H1 (cell line): ENCODE data around the gene TEX35.

Source experiments
- ATF2 ChIP-seq: IDR thresholded peaks from 2 replicates; pipeline ENCODE4 v1.6.1; 2012; ENCODE audit warnings: low read length, inconsistent platforms
- BACH1 ChIP-seq: IDR thresholded peaks from 2 replicates; pipeline ENCODE4 v1.6.1; 2012; ENCODE audit warnings: low read length, improper control_type of control experiment
- CEBPB ChIP-seq: IDR thresholded peaks from 2 replicates; pipeline ENCODE4 v1.6.1; 2012; ENCODE audit warnings: low read depth, low read length
- EZH2 ChIP-seq: fragments of 200-600 bp; sonication (generic); IDR thresholded peaks from 2 replicates; pipeline ENCODE4 v1.7.1; 2012; ENCODE audit warnings: low read depth, mild to moderate bottlenecking, moderate library complexity, low read length, inconsistent platforms; ENCODE audit not compliant: severe bottlenecking
- FOSL1 ChIP-seq: IDR thresholded peaks from 2 replicates; pipeline ENCODE4 v1.6.1; 2011; ENCODE audit warnings: mild to moderate bottlenecking, low read depth, low read length, moderate library complexity; ENCODE audit not compliant: insufficient read depth
- HDAC2 ChIP-seq, 2 experiments: fragments of 300-600 bp in 1 of 2; sonication (generic) in 1 of 2; IDR thresholded peaks; 2 replicates each; pipeline ENCODE4 v1.6.1; 2011 to 2012; ENCODE audit warnings: low read depth in 2 of 2, low read length in 2 of 2, mild to moderate bottlenecking in 2 of 2, moderate library complexity in 2 of 2, borderline replicate concordance in 1 of 2, inconsistent platforms in 1 of 2
- POLR2A ChIP-seq, 2 experiments: IDR thresholded peaks; 1 replicate in 1 of 2; 2 replicates in 1 of 2; pipeline ENCODE4 v1.6.1; 2011; ENCODE audit warnings: low read depth in 2 of 2, low read length in 2 of 2, mild to moderate bottlenecking in 2 of 2; ENCODE audit errors: control extremely low read depth in 1 of 2
- POLR2AphosphoS5 ChIP-seq: IDR thresholded peaks from 2 replicates; pipeline ENCODE4 v1.6.1; 2011; ENCODE audit warnings: low read depth, low read length
- RAD21 ChIP-seq, 2 experiments: IDR thresholded peaks in 1 of 2; conservative IDR thresholded peaks in 1 of 2; 2 replicates each; pipeline ENCODE4 v1.6.1; 2011; ENCODE audit warnings: low read depth in 2 of 2, low read length in 2 of 2, improper control_type of control experiment in 1 of 2, inconsistent platforms in 1 of 2, mild to moderate bottlenecking in 1 of 2, moderate library complexity in 1 of 2
- SP2 ChIP-seq: IDR thresholded peaks from 2 replicates; pipeline ENCODE4 v1.6.1; 2012; ENCODE audit warnings: mild to moderate bottlenecking, low read length, inconsistent platforms
- SRF ChIP-seq: IDR thresholded peaks from 2 replicates; pipeline ENCODE4 v1.6.1; 2011; ENCODE audit warnings: mild to moderate bottlenecking, low read depth, low read length, moderate library complexity
- TF ChIP-seq, protein P1 (sequence below), 3 experiments: IDR thresholded peaks; 1 replicate in 2 of 3; 2 replicates in 1 of 3; pipeline versions ENCODE4 v1.5.1 to v1.6.1; 2011; ENCODE audit warnings: low read length in 3 of 3, mild to moderate bottlenecking in 3 of 3, inconsistent platforms in 2 of 3, low read depth in 1 of 3, moderate library complexity in 1 of 3; ENCODE audit not compliant: insufficient read depth in 1 of 3; ENCODE audit errors: control extremely low read depth in 1 of 3

- TF ChIP-seq, protein P1, sequence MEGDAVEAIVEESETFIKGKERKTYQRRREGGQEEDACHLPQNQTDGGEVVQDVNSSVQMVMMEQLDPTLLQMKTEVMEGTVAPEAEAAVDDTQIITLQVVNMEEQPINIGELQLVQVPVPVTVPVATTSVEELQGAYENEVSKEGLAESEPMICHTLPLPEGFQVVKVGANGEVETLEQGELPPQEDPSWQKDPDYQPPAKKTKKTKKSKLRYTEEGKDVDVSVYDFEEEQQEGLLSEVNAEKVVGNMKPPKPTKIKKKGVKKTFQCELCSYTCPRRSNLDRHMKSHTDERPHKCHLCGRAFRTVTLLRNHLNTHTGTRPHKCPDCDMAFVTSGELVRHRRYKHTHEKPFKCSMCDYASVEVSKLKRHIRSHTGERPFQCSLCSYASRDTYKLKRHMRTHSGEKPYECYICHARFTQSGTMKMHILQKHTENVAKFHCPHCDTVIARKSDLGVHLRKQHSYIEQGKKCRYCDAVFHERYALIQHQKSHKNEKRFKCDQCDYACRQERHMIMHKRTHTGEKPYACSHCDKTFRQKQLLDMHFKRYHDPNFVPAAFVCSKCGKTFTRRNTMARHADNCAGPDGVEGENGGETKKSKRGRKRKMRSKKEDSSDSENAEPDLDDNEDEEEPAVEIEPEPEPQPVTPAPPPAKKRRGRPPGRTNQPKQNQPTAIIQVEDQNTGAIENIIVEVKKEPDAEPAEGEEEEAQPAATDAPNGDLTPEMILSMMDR (IDR thresholded peaks at IDR 0.05; ENCODE audit: control extremely low read depth in 1 of 3, insufficient read depth in 1 of 3, low read depth in 1 of 3, low read length in 3 of 3): no peak
- no peak for TF ChIP-seq POLR2AphosphoS5
- TF ChIP-seq SP2: no peak
- no peak for TF ChIP-seq HDAC2 (IDR thresholded peaks at IDR 0.05; ENCODE audit: borderline replicate concordance in 1 of 2, low read depth in 2 of 2, low read length in 2 of 2)
- TF ChIP-seq RAD21 (IDR thresholded peaks at IDR 0.05 in 1 of 2, conservative IDR thresholded peaks at IDR 0.05 in 1 of 2; ENCODE audit: low read depth in 2 of 2, low read length in 2 of 2): no peak
- TF ChIP-seq ATF2: no peak
- TF ChIP-seq FOSL1: no peak
- TF ChIP-seq SRF: no peak
- no peak for TF ChIP-seq POLR2A (IDR thresholded peaks at IDR 0.05; ENCODE audit: control extremely low read depth in 1 of 2, low read depth in 2 of 2, low read length in 2 of 2)
- TF ChIP-seq EZH2: no peak
- TF ChIP-seq BACH1: no peak
- TF ChIP-seq CEBPB: no peak
These were observed 20.4 kb downstream of the TEX35 start for GRCh38 chr1:178533121-178533946.
